C4-2B (cell line): ENCODE results near the gene SPDEF.

Source experiments
- H3K27ac ChIP-seq: fragments of 450-650 bp; 2 replicates; pipeline ENCODE4 v1.5.1; 2017
- CTCF ChIP-seq: fragments of 450-650 bp; conservative IDR thresholded peaks from 2 replicates; pipeline ENCODE4 v1.5.1; 2017; ENCODE audit warnings: mild to moderate bottlenecking
- ZFX ChIP-seq: fragments of 450-650 bp; IDR thresholded peaks from 2 replicates; pipeline ENCODE4 v1.6.1; 2017

SPDEF gene

GRCh38 chr6:34587851-34588250 lies 31.7 kb upstream of the SPDEF start:
- no peak for TF ChIP-seq ZFX
- TF ChIP-seq CTCF: no peak

GRCh38 chr6:34587325-34587724 lies 31.2 kb upstream of the SPDEF start:
- TF ChIP-seq CTCF: no peak
- H3K27ac ChIP-seq: no peak overlapping the region

More at GRCh38 chr6:34587851-34588250, 31.7 kb upstream of the SPDEF start:
- H3K27ac ChIP-seq: no peak overlapping the region

- H3K27ac ChIP-seq: no peak overlapping the region; the same call in 1 of the 2 replicates
- TF ChIP-seq ZFX: no peak
- no peak for TF ChIP-seq CTCF
These were observed 30.4 kb upstream of the SPDEF start for GRCh38 chr6:34586327-34587040.

GRCh38 chr6:34585512-34586061 lies 29.5 kb upstream of the SPDEF start:
- H3K27ac ChIP-seq: no peak overlapping the region
- no peak for TF ChIP-seq CTCF
- TF ChIP-seq ZFX: no peak

- no peak overlapping the region for H3K27ac ChIP-seq
- no peak for TF ChIP-seq ZFX
- TF ChIP-seq CTCF: no peak
These were observed 29.0 kb upstream of the SPDEF start for GRCh38 chr6:34585108-34585507.

GRCh38 chr6:34584694-34585093 lies 28.6 kb upstream of the SPDEF start:
- TF ChIP-seq CTCF (no peak), ZFX (no peak)
- H3K27ac ChIP-seq: no peak overlapping the region

- no peak overlapping the region for H3K27ac ChIP-seq
- TF ChIP-seq CTCF (no peak), ZFX (no peak)
These were observed 27.9 kb upstream of the SPDEF start for GRCh38 chr6:34583861-34584604.
